ENCODE measurements around the gene C12orf57. TPM values are rescaled to one million over a fixed set of nuclear protein-coding genes. Genes with fewer than 3 reads are reported as not detected.
A peak's percentile ranks its signal among the peaks of the same experiment; 100 is the strongest.

The C12orf57 gene
- total RNA-seq, 1 donor from 2014 or later, result 558 TPM

DNA sequence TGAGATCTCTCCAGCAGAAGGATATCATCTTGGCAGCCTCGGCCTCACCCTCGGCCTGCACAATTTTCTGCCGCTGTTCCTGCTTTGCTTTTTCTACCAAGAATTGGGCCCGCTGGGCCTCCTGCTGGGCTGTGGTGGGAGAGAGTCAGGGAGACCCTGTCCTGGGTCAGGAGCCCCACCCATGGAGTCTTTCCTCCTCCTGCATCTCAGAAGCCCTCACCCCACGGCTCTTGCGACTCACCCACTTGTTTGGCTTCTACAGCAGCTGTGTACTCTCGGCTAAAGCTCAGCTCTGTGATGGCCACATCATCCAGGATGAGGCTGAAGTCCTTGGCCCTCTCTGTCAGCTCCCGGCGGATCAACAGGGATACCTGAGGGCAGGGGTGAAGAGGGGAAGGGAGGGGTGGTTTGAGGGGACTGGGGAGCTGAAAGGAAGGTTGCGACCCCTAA lies 23.9 kb downstream of the C12orf57 start:
- Histone ChIP-seq H3K27me3 (no peaks in the 10 kb centered on the region), H3K4me3 (no peak overlapping the region), H3K9me3 (no peaks in the 10 kb centered on the region), H3K36me3 (peaks cover 34 to 42% of the 10 kb centered on the region in 2 donors), H3K27ac (no peak overlapping the region), H3K4me1 (peaks cover 0 to 28% of the 10 kb centered on the region in 2 donors)
- TF ChIP-seq, protein P1, sequence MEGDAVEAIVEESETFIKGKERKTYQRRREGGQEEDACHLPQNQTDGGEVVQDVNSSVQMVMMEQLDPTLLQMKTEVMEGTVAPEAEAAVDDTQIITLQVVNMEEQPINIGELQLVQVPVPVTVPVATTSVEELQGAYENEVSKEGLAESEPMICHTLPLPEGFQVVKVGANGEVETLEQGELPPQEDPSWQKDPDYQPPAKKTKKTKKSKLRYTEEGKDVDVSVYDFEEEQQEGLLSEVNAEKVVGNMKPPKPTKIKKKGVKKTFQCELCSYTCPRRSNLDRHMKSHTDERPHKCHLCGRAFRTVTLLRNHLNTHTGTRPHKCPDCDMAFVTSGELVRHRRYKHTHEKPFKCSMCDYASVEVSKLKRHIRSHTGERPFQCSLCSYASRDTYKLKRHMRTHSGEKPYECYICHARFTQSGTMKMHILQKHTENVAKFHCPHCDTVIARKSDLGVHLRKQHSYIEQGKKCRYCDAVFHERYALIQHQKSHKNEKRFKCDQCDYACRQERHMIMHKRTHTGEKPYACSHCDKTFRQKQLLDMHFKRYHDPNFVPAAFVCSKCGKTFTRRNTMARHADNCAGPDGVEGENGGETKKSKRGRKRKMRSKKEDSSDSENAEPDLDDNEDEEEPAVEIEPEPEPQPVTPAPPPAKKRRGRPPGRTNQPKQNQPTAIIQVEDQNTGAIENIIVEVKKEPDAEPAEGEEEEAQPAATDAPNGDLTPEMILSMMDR (IDR thresholded peaks at IDR 0.05), result no peak
- no peak for DNase-seq (ENCODE audit: low spot score in 2 of 2)
- intact Hi-C loops (cut with DNase I), result no loop called here

DNA sequence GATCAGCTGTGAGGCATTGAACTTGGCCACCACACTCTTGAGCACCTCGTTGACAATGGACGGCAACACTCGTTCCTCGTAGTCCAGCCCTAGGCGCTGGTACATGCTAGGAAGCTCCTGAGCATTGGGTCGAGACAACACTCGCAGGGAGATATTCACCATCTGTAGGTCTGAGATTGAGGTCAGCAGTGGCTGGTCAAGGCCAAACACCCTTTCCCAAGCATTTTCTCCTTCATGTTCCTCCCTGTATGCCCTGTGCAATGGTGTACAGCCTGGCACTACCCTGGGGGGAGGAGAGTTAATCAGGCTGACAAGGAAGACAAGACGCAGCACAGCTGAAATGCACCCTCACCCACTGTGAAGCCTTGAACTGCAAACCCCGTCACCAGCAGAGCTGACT lies 24.6 kb downstream of the C12orf57 start:
- no peak for DNase-seq (ENCODE audit: low spot score in 2 of 2)
- H3K4me3 ChIP-seq, result no peak overlapping the region
- H3K36me3 ChIP-seq, result peaks cover 34 to 42% of the 10 kb centered on the region in 2 donors
- TF ChIP-seq, protein P1 (IDR thresholded peaks at IDR 0.05), result no peak
- H3K9me3 ChIP-seq, result no peaks in the 10 kb centered on the region
- H3K27ac ChIP-seq, result no peak overlapping the region
- H3K4me1 ChIP-seq, result peaks cover 0 to 28% of the 10 kb centered on the region in 2 donors
- intact Hi-C loops (cut with DNase I), result no loop called here
- H3K27me3 ChIP-seq, result no peaks in the 10 kb centered on the region

DNA sequence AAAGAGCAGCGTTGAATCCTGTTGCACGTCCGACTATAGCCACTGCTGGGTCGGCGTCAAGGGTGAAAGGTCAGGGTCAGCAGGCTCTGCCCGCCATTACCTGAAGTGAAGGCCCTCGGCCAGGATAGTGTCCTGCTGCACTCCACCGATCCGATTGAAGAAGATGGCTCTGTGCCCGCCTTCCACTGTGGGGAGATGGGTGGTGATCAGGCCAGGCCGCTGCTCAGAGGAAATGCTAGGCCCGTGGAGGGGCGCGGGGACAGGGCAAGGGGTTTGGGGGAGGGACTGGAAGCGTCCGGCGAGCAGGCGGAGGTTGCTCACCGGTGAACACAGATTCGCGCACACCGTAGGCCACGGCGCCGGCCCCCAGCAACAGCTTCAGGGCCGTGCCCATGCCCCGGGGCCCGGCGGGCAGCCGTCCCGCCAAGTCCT lies 26.3 kb downstream of the C12orf57 start:
- no peaks in the 10 kb centered on the region for H3K27me3 ChIP-seq
- DNase-seq (ENCODE audit: low spot score in 2 of 2), result no peak
- peaks cover 44 to 55% of the 10 kb centered on the region in 2 donors for H3K36me3 ChIP-seq
- H3K27ac ChIP-seq, result peak overlapping the region; percentile 89 to 95
- intact Hi-C loops (cut with DNase I), result loop anchor here (1.0 to 2.0 kb wide), 3 partner anchors 26 to 139 kb away; partner anchors contain the start of genes C12orf57, C1RL and LPCAT3
- peak overlapping the region; percentile 89 to 93 for H3K4me3 ChIP-seq
- H3K9me3 ChIP-seq, result no peaks in the 10 kb centered on the region
- peaks cover 0 to 25% of the 10 kb centered on the region in 2 donors for H3K4me1 ChIP-seq
- TF ChIP-seq, protein P1 (IDR thresholded peaks at IDR 0.05), result no peak

DNA sequence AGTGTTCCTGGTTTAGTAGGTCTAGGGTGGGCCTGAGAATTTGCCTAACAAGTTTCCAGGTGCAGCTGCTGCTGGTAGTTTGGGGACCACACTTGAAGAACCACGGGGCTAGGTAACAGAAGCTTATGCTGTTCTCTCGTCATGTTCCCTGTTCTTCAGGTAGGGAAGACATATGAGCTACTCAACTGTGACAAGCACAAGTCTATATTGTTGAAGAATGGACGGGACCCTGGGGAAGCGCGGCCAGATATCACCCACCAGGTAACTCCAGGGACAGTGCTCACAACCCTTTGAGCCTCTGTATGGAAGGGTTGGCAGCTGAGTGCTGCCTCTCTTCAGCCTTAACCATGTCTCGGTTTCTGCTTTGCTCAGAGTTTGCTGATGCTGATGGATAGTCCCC lies 30.4 kb downstream of the C12orf57 start:
- intact Hi-C loops (cut with DNase I), result no loop called here
- Histone ChIP-seq H3K4me3 (no peak overlapping the region), H3K9me3 (no peaks in the 10 kb centered on the region), H3K36me3 (peaks cover 44 to 55% of the 10 kb centered on the region in 2 donors), H3K4me1 (peaks cover 0 to 17% of the 10 kb centered on the region in 2 donors), H3K27ac (no peak overlapping the region), H3K27me3 (no peaks in the 10 kb centered on the region)
- TF ChIP-seq, protein P1 (IDR thresholded peaks at IDR 0.05), result no peak
- no peak for DNase-seq (ENCODE audit: low spot score in 2 of 2)

DNA sequence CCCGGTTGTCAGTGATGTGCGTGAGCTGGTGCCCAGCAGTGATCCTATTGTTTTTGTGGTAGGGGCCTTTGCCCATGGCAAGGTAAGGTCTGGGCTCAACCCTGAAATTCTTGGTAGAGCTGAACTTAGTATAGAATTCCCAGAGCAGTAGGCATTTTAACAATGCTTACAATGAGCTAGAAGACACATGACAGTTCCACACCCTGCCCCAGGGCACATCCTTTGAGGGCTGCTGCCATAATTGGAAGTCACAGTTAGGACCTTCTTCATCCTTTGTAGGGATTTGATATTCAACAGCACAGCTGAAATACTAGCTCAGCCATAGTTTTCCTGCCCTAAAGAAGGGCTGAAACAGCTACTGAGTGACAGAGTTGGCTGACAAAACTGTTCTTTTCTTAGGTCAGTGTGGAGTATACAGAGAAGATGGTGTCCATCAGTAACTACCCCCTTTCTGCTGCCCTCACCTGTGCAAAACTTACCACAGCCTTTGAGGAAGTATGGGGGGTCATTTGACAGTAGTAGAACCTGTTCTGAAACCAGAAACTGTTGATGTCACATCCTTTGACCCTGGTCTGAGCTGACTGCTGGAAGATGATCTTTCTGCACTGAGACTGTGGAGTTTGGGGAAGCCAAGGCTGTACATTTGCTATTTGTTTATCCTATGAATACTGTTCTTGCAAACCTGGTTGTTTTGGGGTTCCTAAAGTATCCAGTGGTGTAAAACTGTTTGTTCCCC lies 31.6 kb downstream of the C12orf57 start:
- H3K4me3 ChIP-seq, result no peak overlapping the region
- H3K36me3 ChIP-seq, result peaks cover 54 to 60% of the 10 kb centered on the region in 2 donors
- DNase-seq (ENCODE audit: low spot score in 2 of 2), result no peak
- no peaks in the 10 kb centered on the region for H3K9me3 ChIP-seq
- TF ChIP-seq, protein P1 (IDR thresholded peaks at IDR 0.05), result no peak
- peaks cover 0 to 7% of the 10 kb centered on the region in 2 donors for H3K4me1 ChIP-seq
- intact Hi-C loops (cut with DNase I), result no loop called here
- no peak overlapping the region for H3K27ac ChIP-seq
- no peaks in the 10 kb centered on the region for H3K27me3 ChIP-seq

Measured in ascending aorta (tissue), 2 donors.